Measurements from ENCODE around the gene ZNF532. TPM values are rescaled to one million over a fixed set of nuclear protein-coding genes. Genes with fewer than 3 reads are reported as not detected.

ZNF532 gene
- total RNA-seq, 2 experiments from 2014 or later = 4.0 to 4.8 TPM

- H3K27ac Mint-ChIP-seq = no peak overlapping the region
- peaks cover 16% of the 10 kb centered on the region for H3K27me3 Mint-ChIP-seq
- no peaks in the 10 kb centered on the region for H3K4me1 Mint-ChIP-seq
- no peaks in the 10 kb centered on the region for H3K36me3 Mint-ChIP-seq
- no peak overlapping the region for H3K4me3 Mint-ChIP-seq
- POLR2A ChIA-PET = no interaction called here
- no peaks in the 10 kb centered on the region for H3K9me3 Mint-ChIP-seq
- no peak for ATAC-seq (ENCODE audit: low read depth)
- no peak for DNase-seq
Observed at GRCh38 chr18:58979615-58980014, 114.9 kb downstream of the ZNF532 start.

- Mint-ChIP-seq H3K9me3 (no peaks in the 10 kb centered on the region), H3K27me3 (peaks cover 6% of the 10 kb centered on the region), H3K27ac (no peak overlapping the region), H3K4me3 (no peak overlapping the region), H3K36me3 (no peaks in the 10 kb centered on the region), H3K4me1 (no peaks in the 10 kb centered on the region)
- DNase-seq (no peak), ATAC-seq (ENCODE audit: low read depth) (no peak)
- POLR2A ChIA-PET = no interaction called here
Observed at GRCh38 chr18:58980991-58981390, 116.3 kb downstream of the ZNF532 start.

DNA sequence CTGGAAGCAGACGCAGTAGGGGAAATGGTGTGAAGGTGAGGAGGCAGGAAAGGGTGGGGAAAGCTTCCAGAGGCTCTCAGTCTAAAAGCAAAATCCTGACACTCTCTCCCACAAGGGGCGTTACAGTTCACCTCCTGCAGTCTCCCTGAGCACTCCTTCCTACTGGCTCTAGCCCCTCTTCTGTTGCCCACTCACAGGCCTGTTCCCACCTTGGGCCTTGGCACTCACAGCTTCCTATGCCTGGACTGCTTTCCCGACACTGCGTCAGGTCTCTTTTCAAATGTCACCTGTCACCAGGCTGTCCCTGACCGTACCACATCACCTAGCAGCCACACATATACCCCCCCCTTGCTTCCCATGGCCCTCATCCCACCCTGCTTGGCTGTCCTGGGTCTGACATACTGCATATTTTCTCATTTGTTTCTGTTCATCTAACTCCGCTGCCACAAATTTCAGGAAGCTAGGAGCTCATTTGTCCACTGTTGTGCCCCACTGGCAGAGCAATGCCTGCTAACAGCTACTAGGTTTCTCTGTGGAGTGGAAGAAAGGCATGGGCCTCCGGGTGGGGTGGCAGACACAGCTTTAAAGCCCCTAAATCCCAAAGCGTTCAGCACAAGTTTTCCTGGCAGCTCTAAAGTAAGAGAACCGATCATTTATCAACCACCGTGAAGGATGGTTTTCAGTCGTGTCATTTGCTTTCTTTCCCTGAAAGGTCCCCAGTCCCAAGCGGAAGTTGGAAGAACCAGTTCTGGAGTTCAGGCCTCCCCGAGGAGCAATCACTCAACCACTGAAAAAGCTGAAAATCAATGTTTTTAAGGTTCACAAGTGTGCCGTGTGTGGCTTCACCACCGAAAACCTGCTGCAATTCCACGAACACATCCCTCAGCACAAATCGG is 118.8 kb downstream of the ZNF532 start:
- Mint-ChIP-seq H3K4me3 (no peak overlapping the region), H3K4me1 (no peaks in the 10 kb centered on the region), H3K27me3 (peaks cover 2% of the 10 kb centered on the region), H3K9me3 (no peaks in the 10 kb centered on the region), H3K36me3 (no peaks in the 10 kb centered on the region), H3K27ac (no peak overlapping the region)
- no peak for ATAC-seq (ENCODE audit: low read depth)
- no peak for DNase-seq
- POLR2A ChIA-PET = no interaction called here

DNA sequence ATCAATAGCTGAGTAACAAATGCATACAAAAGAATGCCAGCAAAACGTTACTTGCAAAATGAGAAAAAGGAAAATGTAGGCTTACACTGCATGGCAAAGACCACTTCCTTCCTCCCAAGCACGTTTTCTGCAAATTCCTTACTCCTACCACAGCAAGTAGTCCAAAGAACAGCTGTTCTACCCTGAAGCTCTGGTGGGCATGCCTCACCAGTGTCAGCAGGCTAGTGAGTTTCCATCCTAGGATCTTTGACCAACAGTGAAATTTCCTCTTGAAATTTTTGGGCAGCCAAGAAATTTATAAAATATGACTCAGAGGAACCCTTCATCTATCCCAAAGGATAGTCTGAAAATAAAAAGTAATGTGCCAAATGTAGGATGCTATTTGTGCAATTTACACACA is 123.9 kb downstream of the ZNF532 start:
- no peak overlapping the region for H3K4me3 Mint-ChIP-seq
- no peak for DNase-seq
- ATAC-seq (ENCODE audit: low read depth) = no peak
- H3K27ac Mint-ChIP-seq = no peak overlapping the region
- peaks cover 13% of the 10 kb centered on the region for H3K27me3 Mint-ChIP-seq
- peaks cover 2% of the 10 kb centered on the region for H3K9me3 Mint-ChIP-seq
- H3K36me3 Mint-ChIP-seq = no peaks in the 10 kb centered on the region
- POLR2A ChIA-PET = no interaction called here
- H3K4me1 Mint-ChIP-seq = no peaks in the 10 kb centered on the region

- Mint-ChIP-seq H3K9me3 (peaks cover 2% of the 10 kb centered on the region), H3K36me3 (no peaks in the 10 kb centered on the region), H3K4me3 (no peak overlapping the region), H3K4me1 (no peaks in the 10 kb centered on the region), H3K27ac (no peak overlapping the region), H3K27me3 (peaks cover 14% of the 10 kb centered on the region)
- DNase-seq = no peak
- no peak for ATAC-seq (ENCODE audit: low read depth)
- POLR2A ChIA-PET = no interaction called here
Observed at GRCh38 chr18:58989184-58989759, 124.6 kb downstream of the ZNF532 start.

DNA sequence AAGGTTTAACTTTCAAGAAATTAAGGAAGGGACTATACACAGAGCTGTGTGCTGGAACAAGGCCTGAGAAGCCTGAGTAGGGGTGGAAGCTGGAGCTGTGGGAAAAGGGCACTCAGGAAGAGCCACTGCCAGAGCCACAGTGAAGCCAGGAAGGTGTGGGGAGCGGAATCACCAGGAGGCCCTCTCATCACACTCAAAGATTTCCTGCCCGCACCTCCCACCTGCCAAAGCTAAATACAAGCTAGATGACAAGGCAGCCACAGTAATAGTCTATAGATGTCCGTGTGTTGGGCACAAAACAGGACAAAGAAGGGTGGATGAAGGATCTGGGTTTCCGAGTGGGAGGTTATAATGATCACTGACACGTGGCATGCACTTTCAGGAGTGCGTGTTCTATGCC is 126.0 kb downstream of the ZNF532 start:
- no peak overlapping the region for H3K4me3 Mint-ChIP-seq
- H3K27ac Mint-ChIP-seq = no peak overlapping the region
- peaks cover 14% of the 10 kb centered on the region for H3K27me3 Mint-ChIP-seq
- no peaks in the 10 kb centered on the region for H3K36me3 Mint-ChIP-seq
- POLR2A ChIA-PET = no interaction called here
- H3K9me3 Mint-ChIP-seq = peaks cover 2% of the 10 kb centered on the region
- no peaks in the 10 kb centered on the region for H3K4me1 Mint-ChIP-seq
- DNase-seq (no peak), ATAC-seq (ENCODE audit: low read depth) (no peak)

DNA sequence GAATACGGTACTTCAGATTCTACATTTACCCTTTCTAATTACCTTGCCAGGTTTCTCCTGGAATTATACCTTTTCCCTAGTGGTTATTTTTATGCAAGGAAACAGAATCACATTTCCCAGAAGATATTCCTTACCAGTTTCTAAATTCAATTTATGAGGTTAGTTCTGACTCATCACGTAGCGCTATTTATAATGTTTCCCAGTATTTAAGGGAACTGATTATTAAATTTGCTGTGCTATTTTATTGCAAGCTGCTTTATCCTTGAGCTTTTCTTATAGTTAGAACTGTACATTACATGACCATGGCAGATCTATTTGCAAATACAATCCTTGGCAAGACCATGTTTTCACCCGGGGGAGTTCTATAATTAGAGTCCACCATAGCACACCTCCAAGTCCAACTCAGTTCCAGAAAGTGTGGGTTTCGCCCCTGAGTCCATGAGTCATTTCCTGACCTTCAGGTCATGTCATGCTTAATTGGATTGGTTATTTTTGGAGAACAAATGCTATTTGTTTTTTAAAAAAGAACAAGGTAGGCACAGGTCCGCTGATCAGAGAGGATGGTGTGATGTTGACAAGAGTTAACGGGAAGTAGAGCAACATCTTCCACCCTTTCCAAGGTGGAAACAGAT is 126.6 kb downstream of the ZNF532 start:
- Mint-ChIP-seq H3K27me3 (peaks cover 14% of the 10 kb centered on the region), H3K4me3 (no peak overlapping the region), H3K4me1 (no peaks in the 10 kb centered on the region), H3K36me3 (no peaks in the 10 kb centered on the region), H3K9me3 (peaks cover 2% of the 10 kb centered on the region), H3K27ac (no peak overlapping the region)
- DNase-seq (no peak), ATAC-seq (ENCODE audit: low read depth) (no peak)
- POLR2A ChIA-PET = no interaction called here

GRCh38 chr18:58992301-58993231 is 127.9 kb downstream of the ZNF532 start:
- Mint-ChIP-seq H3K4me1 (no peaks in the 10 kb centered on the region), H3K27me3 (peaks cover 14% of the 10 kb centered on the region), H3K27ac (no peak overlapping the region), H3K4me3 (no peak overlapping the region), H3K36me3 (no peaks in the 10 kb centered on the region), H3K9me3 (peaks cover 2% of the 10 kb centered on the region)
- POLR2A ChIA-PET = no interaction called here
- ATAC-seq (ENCODE audit: low read depth) = no peak
- DNase-seq = no peak

DNA sequence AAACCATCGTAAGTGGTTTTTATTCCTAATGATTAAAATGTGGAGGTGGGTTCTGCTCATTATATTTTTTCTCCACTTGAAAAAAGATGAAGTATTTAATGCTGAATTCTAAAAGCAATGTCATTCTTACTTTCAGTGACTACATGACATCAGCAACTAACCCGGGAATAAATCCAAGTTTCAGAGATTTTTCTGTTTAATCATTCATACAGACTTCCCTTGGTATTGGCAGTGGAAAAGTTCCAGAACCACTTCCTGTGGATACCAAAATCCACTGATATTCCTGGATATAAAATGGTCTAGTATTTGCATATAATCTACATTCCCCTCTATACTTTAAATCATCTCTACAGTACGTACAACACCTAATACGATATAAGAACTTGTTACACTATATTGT is 128.6 kb downstream of the ZNF532 start:
- DNase-seq (no peak), ATAC-seq (ENCODE audit: low read depth) (no peak)
- no peaks in the 10 kb centered on the region for H3K4me1 Mint-ChIP-seq
- no peak overlapping the region for H3K27ac Mint-ChIP-seq
- no peaks in the 10 kb centered on the region for H3K36me3 Mint-ChIP-seq
- peaks cover 2% of the 10 kb centered on the region for H3K9me3 Mint-ChIP-seq
- peaks cover 14% of the 10 kb centered on the region for H3K27me3 Mint-ChIP-seq
- POLR2A ChIA-PET = no interaction called here
- H3K4me3 Mint-ChIP-seq = no peak overlapping the region

DNA sequence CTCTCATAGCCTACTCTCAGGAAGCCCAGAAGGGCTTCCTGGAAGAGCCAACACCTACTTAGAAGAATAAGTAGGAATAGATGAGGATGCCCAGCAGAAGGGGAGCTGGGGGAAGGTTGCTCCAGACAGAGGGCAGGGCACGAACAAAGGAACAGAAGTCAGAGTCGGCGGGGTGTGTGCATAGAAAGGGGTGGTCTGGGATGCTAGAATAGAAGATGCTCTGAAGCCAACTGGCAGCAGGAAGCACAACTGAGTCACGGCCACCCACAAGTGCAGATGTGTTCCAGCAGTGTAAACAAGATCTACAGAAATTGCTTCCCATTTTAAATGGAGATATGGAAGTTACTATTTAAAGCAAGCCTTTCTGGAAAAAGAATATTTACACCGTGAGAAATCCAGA is 131.0 kb downstream of the ZNF532 start:
- no peak overlapping the region for H3K27ac Mint-ChIP-seq
- DNase-seq = no peak
- H3K9me3 Mint-ChIP-seq = no peaks in the 10 kb centered on the region
- H3K36me3 Mint-ChIP-seq = no peaks in the 10 kb centered on the region
- POLR2A ChIA-PET = no interaction called here
- H3K27me3 Mint-ChIP-seq = peaks cover 13% of the 10 kb centered on the region
- H3K4me1 Mint-ChIP-seq = no peaks in the 10 kb centered on the region
- no peak overlapping the region for H3K4me3 Mint-ChIP-seq
- ATAC-seq (ENCODE audit: low read depth) = no peak

GRCh38 chr18:58996131-58996641 is 131.5 kb downstream of the ZNF532 start:
- POLR2A ChIA-PET = no interaction called here
- DNase-seq (no peak), ATAC-seq (ENCODE audit: low read depth) (no peak)
- Mint-ChIP-seq H3K4me1 (no peaks in the 10 kb centered on the region), H3K4me3 (no peak overlapping the region), H3K9me3 (no peaks in the 10 kb centered on the region), H3K27me3 (peaks cover 13% of the 10 kb centered on the region), H3K27ac (no peak overlapping the region), H3K36me3 (no peaks in the 10 kb centered on the region)

GRCh38 chr18:58996696-58997095 is 132.0 kb downstream of the ZNF532 start:
- DNase-seq (no peak), ATAC-seq (ENCODE audit: low read depth) (no peak)
- POLR2A ChIA-PET = no interaction called here
- no peaks in the 10 kb centered on the region for H3K36me3 Mint-ChIP-seq
- no peaks in the 10 kb centered on the region for H3K9me3 Mint-ChIP-seq
- peaks cover 13% of the 10 kb centered on the region for H3K27me3 Mint-ChIP-seq
- no peak overlapping the region for H3K27ac Mint-ChIP-seq
- H3K4me3 Mint-ChIP-seq = no peak overlapping the region
- H3K4me1 Mint-ChIP-seq = no peaks in the 10 kb centered on the region

GRCh38 chr18:58997811-58998337 is 133.2 kb downstream of the ZNF532 start:
- POLR2A ChIA-PET = no interaction called here
- no peak for DNase-seq
- H3K4me1 Mint-ChIP-seq = no peaks in the 10 kb centered on the region
- H3K36me3 Mint-ChIP-seq = no peaks in the 10 kb centered on the region
- H3K27me3 Mint-ChIP-seq = peaks cover 8% of the 10 kb centered on the region
- H3K27ac Mint-ChIP-seq = no peak overlapping the region
- no peaks in the 10 kb centered on the region for H3K9me3 Mint-ChIP-seq
- no peak for ATAC-seq (ENCODE audit: low read depth)
- H3K4me3 Mint-ChIP-seq = no peak overlapping the region
